Left lobe of liver (tissue), 2 donors: ENCODE measurements around the gene PANX2. TPM values are rescaled to one million over a fixed set of nuclear protein-coding genes. Genes with fewer than 3 reads are reported as not detected.
A peak's percentile ranks its signal among the peaks of the same experiment; 100 is the strongest.

Experiments used
- ATAC-seq: fragments of 200-7000 bp; cut with Tn5 transposase; one replicate; pipeline ENCODE4 v1.9.1; 2020; ENCODE audit warnings: mild to moderate bottlenecking, moderate library complexity
- DNase-seq: peaks from one replicate; pipeline ENCODE4 v3.0.0-alpha.2; 2020; ENCODE audit warnings: low spot score
- total RNA-seq: library from RNA; stranded (reverse); gene quantifications from one replicate; pipeline ENCODE4 v1.2.1, GENCODE V29; 2021
- donor health status: DM: no; HTN: no; CAD: no; lungs with moderate emphysema.
- donor health status: DM: no; HTN: yes; CAD: no.

The PANX2 gene
- total RNA-seq, 1 donor from 2014 or later = 10.6 TPM

DNA sequence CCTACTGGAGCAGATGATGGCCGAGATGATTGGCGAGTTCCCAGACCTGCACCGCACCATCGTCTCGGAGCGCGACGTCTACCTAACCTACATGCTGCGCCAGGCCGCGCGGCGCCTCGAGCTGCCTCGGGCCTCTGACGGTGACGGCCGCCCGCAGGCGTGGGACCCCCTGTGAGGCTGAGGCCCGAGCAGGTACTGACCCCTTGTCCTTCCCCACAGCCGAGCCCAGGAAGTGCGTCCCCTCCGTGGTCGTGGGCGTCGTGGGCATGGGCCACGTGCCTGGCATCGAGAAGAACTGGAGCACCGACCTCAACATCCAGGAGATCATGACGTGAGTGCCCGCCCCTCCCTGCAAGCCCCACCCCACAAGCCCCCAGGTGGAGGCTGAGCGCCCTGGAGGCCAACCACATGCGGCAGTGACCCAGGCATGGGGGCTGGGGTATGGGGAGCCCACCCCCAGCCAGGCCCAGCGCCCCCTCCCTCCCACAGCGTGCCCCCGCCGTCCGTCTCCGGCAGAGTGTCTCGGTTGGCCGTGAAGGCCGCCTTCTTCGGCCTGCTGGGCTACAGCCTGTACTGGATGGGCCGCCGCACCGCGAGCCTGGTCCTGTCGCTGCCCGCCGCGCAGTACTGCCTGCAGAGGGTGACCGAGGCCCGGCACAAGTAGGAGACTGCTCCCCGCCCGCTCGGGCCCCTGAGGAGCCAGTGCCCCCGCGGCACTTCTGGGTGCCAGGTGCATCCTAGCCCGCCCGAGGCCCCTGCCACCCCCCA lies 27.5 kb downstream of the PANX2 start:
- ATAC-seq = no peak

DNA sequence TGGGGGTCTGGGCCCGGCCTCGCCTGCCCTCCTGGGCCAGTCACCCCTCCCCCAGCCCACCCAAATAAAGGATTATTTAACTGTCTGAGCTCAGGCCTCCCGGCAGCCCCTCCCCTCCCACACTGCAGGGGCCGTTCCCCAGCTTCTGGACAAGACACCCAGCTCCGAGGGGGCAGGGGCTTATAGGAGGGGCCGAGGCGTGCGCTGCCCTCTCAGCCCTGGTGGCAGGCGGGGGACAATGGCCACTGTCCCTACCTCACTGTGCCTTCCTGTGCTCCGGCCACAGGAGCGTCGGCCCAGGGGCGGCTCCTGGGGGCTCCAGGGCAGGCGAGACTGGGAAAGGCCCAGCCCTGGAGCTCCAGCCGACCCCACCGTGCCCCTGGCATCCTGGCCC lies 28.1 kb downstream of the PANX2 start:
- ATAC-seq (no peak), DNase-seq (no peak)

More for the DNA sequence above, 27.5 kb downstream of the PANX2 start:
- no peak for DNase-seq

GRCh38 chr22:50199251-50199721 lies 28.8 kb downstream of the PANX2 start:
- ATAC-seq = peak; percentile 4
- DNase-seq = peak; percentile 59

DNA sequence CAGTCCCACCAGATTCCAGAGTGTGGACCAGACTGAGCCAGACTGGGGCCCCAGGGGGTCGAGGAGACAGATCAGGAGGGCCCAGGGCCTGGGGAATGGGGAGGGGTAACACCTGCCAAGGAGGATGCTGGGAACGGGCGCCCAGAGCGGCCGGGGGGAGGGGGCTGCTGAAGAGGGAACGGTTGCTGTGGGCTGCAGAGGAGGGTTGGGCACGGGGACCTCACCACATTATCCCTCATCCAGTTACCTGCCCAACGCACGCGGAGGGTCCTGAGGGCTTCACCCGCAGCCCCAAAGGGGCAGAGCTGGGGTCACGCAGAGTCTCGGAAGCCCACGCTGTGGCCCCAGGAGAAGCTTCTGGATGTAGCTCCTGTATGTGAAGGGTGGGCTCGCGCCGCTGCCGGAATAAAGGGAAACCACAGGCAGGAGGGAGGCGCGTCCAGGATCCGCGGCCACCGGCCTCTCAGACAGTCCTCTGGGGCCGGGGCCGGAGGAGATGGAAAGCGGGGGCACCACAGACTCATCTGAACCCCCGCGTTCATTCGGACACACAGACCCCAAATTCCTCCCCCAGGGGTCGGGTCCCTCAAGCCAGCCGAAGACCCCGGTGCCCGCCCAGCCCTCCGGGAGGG lies 29.4 kb downstream of the PANX2 start:
- DNase-seq = no peak
- peak; percentile 0 for ATAC-seq

DNA sequence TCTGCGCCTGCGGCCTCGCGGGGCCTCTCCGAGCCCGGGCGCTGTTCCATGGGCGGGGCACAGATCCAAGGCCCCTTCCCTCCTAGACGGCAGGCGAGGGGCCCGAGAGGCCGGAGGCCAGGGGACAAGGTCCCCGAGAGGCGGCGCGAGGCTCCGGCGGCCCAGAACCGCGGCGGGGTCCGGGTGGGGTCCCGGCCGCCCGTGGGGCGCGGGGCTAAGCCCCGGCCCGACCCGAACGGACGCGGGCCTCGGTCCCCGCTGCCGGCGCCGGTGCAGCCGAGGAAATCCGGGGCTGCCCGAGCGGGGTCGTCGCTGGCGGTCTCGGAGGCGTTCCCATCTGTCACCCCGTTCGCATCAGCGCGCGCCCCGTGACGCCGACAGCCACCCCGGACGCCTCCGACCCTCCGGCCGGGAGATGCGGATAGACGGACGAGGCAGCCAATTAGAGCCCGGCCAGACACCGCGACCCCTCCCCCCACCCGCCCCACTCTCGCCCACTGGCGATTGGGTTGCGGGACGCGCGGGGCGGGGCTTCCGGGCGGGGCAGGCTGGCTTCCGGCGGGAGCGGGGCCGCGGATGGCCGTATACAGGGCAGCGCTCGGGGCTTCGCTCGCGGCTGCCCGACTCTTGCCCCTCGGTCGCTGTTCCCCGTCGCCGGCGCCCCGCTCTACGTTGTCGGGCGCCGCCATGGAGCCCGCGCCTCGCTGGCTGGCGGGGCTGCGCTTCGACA lies 30.1 kb downstream of the PANX2 start, which contains the start of gene SELENOO:
SELENOO (plus strand) TSS at position 551 of the 730 bp plus-strand sequence; CDS start at position 577, 26 bp downstream.
- peak; percentile 96 for DNase-seq
- peak; percentile 70 for ATAC-seq

- DNase-seq (no peak), ATAC-seq (peak; percentile 1)
Observed at GRCh38 chr22:50201191-50202129, 30.9 kb downstream of the PANX2 start.

- peak; percentile 80 for DNase-seq
Observed at GRCh38 chr22:50202130-50202666, 31.7 kb downstream of the PANX2 start.

DNA sequence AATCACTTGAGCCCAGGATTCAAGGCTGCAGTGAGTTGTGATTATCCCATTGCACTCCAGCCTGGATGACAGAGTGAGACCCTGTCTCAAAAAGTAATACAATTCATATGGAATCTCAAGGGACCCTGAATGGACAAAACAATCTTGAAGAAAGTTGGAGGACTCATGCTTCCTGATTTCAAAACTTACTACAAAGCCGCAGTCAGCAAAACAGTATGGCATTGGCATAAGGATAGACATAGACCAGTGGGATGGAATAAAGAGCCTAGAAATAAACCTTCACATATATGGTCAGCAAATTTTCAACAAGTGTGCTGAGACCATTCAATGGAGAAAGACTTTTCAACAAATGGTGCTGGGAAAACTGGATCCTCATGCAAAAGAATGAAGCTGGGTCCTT lies 32.8 kb downstream of the PANX2 start:
- ATAC-seq (no peak), DNase-seq (no peak)

More at GRCh38 chr22:50202130-50202666, 31.7 kb downstream of the PANX2 start:
- ATAC-seq = peak; percentile 21

DNA sequence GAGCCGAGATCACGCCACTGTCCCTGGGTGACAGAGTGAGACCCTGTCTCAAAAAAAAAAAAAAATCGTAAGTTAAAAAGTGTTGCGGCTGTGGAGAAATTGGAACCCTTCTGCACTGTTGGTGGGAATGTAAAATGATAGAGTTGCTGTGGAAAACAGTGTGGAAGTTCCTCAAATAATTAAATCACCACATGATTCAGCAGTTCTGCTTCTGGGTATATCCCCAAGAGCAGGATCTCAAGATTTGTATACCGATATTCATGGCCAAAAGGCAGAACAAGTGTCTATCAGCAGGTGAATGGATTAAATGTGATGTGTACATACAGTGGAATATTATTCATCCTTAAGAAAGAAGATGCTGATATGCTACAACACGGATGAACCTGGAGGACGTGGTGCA lies 34.0 kb downstream of the PANX2 start:
- no peak for DNase-seq
- no peak for ATAC-seq

GRCh38 chr22:50204998-50205397 lies 34.5 kb downstream of the PANX2 start:
- peak; percentile 89 for DNase-seq

GRCh38 chr22:50205781-50206569 lies 35.4 kb downstream of the PANX2 start:
- DNase-seq (peak; percentile 94), ATAC-seq (peak; percentile 55)

More at GRCh38 chr22:50204998-50205397, 34.5 kb downstream of the PANX2 start:
- ATAC-seq = peak; percentile 39

DNA sequence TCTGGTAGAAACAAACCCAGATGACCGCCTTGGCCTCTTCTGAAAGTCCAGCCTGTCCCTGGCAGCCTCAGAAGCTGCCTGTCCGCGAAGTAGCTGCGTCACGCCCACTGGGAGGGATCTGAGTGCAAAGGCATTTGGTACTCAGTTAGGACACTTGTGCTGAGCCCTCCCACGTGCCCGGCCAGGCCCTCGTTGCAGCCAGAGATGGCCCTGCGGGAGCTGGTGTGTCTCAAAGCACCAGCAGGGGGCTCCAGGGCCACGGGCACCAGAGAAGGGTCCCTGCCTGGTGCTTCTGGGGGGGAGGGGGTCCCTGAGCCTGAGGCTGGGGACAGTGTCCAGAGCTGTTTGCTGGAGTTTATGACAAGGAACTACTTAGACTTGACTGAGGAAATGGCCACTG lies 36.1 kb downstream of the PANX2 start:
- ATAC-seq (peak; percentile 63), DNase-seq (peak; percentile 96)

DNA sequence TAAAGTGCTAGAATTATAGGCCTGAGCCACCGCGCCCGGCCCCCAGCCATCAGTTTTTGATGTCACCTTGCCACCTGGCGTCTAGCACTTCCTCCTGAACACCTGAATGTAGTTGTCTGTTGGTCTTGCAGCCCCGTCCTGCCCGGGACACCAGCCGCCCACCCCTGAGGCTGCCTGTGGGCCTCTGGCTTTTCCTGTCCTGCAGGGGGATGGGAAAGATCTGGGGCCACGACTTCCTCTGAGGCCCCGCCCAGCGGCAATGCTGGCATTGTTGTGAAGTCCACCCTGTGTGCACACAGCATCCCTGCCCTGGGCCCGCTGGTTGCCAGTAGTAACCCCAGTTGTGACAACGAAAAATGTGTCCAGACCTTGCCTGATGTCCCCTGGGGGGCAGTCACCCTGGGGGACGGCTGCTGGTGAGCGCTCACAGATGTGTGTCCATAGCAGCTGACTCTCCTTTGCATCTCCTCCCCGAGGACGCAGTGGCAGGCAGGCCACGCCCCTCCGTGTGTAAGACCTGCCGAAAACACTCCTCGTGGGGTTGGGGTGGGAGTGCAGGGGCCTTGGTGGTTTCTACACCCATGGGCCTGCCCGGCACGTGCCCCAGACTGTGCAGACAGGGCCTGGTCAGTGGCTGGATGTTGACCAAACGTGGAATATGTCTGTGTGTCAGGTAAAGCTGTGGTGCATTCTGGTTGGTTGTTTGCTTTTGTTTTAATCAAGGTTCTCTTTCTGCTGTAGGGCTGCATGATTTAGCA lies 37.0 kb downstream of the PANX2 start:
- no peak for DNase-seq
- no peak for ATAC-seq

- no peak for ATAC-seq
Observed at GRCh38 chr22:50208430-50208938, 38.0 kb downstream of the PANX2 start.

DNA sequence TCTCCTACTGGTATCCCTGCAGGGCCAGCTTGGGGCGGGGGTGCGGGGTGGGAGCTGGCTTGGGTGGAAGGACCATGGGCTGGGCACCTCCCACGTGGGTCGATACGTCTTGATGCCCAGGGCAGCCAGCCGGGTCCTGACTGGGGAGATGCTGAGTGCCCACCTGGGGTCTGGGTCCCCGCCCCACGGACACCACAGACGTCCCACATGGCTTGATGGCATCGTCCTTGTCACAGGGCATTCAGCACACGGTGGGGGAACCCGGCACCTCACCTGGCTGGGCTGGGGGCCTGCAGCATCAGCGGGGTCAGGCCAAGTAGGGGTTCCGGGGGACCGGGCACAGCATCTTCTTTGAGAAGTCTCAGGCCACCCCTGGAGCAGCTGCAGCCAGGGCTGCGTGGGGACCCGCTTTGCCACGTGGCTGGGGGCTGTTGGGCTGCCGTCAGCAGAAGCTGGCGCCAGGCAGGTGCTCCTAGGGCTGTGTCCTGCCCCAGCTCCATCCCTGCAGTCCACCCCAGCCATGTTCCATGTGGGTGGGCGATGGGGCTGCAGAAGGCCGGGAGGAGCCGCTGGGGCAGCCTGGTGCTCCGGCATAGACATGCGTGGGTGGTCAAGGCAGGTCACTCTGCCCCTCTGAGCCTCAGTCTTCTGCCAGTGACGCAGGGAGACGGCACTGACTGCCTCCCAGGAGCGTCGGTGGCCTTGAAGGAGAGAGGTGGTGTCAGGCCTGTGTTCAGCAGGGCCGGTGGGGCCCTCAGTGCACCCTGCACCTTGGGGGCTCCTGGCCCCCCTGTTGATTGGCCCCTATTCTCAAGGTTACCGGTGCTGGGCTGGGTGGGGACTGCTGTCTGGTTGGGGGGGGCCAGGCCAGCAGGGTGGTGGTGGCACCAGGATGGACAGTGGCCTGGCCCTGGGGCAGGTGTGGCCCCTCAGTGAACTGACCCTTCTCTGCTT lies 38.7 kb downstream of the PANX2 start:
- ATAC-seq (no peak), DNase-seq (no peak)

More at GRCh38 chr22:50208430-50208938, 38.0 kb downstream of the PANX2 start:
- DNase-seq = no peak

DNA sequence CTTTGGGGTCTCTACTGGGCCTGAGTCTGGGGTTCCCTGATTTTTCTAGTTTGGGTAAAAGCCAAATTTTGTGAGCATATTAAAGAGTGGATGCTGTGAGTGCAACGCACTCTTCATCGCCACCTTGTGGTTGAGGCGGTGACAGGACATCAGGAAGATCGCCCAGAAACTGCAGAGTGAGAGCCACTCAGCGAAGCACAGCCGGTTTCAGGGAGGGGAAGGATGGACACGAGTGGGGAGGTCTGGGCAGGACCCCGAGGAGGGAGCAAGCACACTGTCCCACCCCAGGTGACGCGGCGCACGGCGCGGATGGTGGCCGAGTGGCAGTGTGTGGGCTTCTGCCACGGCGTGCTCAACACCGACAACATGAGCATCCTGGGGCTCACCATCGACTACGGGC lies 39.4 kb downstream of the PANX2 start:
- ATAC-seq (peak; percentile 12), DNase-seq (peak; percentile 62)
